ENCODE results near the gene ZNF662.

The ZNF662 gene

DNA sequence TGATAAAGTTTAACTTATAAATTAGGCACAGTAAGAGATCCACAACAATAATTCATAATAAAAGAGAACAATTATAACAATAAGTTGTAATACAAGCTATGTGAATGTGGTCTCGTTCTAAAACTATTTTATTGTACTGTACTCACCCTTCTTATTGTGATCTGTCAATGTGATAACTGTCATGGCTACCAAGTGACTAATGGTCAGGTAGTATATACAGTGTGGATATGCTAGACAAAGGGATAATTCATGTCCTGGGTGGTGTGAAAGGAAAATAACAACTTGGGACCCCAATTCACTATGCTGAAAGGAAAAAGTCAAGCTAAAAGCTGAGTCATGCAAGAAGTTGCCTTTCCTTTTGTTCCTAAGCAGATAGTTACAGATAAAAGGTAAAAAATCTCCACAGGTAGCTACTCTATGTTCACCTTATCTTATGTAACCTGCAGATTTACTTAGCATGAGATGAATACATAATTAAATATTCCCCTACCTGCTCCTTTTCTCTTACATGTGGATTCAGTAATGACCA lies 19.6 kb upstream of the ZNF662 start:
- TF ChIP-seq, protein P1, sequence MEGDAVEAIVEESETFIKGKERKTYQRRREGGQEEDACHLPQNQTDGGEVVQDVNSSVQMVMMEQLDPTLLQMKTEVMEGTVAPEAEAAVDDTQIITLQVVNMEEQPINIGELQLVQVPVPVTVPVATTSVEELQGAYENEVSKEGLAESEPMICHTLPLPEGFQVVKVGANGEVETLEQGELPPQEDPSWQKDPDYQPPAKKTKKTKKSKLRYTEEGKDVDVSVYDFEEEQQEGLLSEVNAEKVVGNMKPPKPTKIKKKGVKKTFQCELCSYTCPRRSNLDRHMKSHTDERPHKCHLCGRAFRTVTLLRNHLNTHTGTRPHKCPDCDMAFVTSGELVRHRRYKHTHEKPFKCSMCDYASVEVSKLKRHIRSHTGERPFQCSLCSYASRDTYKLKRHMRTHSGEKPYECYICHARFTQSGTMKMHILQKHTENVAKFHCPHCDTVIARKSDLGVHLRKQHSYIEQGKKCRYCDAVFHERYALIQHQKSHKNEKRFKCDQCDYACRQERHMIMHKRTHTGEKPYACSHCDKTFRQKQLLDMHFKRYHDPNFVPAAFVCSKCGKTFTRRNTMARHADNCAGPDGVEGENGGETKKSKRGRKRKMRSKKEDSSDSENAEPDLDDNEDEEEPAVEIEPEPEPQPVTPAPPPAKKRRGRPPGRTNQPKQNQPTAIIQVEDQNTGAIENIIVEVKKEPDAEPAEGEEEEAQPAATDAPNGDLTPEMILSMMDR (IDR thresholded peaks at IDR 0.05; ENCODE audit: extremely low read depth, insufficient read depth, missing control alignments) = no peak
- in situ Hi-C loops (cut with MboI; ENCODE audit: low pct_unique_long_range_greater_than_20kb, low sequenced_read_pairs, unreplicated experiment) = no loop called here
- no peak for DNase-seq (ENCODE audit: low spot score)

DNA sequence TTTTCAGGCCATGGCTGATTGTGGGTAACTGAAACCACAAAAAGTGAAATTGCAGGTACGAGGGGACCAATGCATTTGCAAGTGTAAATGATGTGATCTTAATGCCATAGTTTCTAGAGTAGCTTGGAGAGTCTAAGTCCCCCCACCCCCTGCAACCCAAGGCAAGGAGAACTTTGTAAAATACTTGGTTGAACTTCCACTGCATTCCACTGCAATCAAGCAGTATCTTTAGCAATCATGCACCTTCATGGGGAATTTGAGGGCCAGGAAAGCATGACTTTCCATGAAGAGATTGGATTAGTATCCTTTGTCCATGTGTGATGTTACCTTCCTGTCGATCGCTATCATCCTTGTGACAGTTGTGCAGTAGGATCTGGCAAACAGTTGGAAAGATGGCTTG lies 18.9 kb upstream of the ZNF662 start:
- in situ Hi-C loops (cut with MboI; ENCODE audit: low pct_unique_long_range_greater_than_20kb, low sequenced_read_pairs, unreplicated experiment) = no loop called here
- TF ChIP-seq, protein P1 (IDR thresholded peaks at IDR 0.05; ENCODE audit: extremely low read depth, insufficient read depth, missing control alignments) = no peak
- DNase-seq (ENCODE audit: low spot score) = no peak

DNA sequence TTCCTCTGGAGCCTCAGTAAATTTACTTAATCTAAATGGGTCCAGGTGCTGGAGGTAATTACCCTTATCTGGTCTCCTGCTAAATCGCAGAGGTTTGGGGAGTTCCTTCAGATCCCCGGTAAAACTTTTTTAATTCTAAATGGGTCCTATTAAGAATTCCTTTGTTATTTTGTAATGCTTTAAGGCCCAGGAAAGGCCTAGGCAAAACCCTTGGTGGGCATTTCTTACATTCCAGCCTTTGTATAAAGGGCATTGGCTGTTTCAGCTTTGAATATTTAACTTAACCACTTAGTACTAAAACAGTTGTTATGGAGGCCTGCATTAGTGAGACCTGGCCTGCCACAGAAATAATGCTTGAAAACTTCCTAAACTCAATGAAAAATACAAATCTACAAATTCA lies 14.9 kb upstream of the ZNF662 start:
- DNase-seq (ENCODE audit: low spot score) = no peak
- in situ Hi-C loops (cut with MboI; ENCODE audit: low pct_unique_long_range_greater_than_20kb, low sequenced_read_pairs, unreplicated experiment) = no loop called here
- TF ChIP-seq, protein P1 (IDR thresholded peaks at IDR 0.05; ENCODE audit: extremely low read depth, insufficient read depth, missing control alignments) = no peak

DNA sequence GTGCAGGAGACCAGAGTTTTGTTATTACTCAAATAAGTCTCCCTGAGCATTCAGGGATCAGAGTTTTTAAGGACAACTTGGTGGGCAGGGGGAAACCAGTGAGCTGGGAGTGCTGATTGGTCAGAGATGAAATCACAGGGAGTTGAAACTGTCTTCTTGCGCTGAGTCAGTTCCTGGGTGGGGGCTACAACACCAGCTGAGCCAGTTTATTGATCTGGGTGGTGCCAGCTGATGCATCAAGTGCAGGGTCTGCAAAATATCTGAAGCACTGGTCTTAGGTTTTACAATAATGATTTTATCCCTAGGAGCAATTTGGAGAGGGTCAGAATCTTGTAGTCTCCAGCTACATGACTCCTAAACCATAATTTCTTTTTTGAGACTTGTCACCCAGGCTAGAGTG lies 13.8 kb upstream of the ZNF662 start:
- TF ChIP-seq, protein P1 (IDR thresholded peaks at IDR 0.05; ENCODE audit: extremely low read depth, insufficient read depth, missing control alignments) = no peak
- in situ Hi-C loops (cut with MboI; ENCODE audit: low pct_unique_long_range_greater_than_20kb, low sequenced_read_pairs, unreplicated experiment) = no loop called here
- DNase-seq (ENCODE audit: low spot score) = no peak

GRCh38 chr3:42892807-42893206 lies 13.1 kb upstream of the ZNF662 start:
- DNase-seq (ENCODE audit: low spot score) = no peak
- in situ Hi-C loops (cut with MboI; ENCODE audit: low pct_unique_long_range_greater_than_20kb, low sequenced_read_pairs, unreplicated experiment) = no loop called here
- TF ChIP-seq, protein P1 (IDR thresholded peaks at IDR 0.05; ENCODE audit: extremely low read depth, insufficient read depth, missing control alignments) = no peak

DNA sequence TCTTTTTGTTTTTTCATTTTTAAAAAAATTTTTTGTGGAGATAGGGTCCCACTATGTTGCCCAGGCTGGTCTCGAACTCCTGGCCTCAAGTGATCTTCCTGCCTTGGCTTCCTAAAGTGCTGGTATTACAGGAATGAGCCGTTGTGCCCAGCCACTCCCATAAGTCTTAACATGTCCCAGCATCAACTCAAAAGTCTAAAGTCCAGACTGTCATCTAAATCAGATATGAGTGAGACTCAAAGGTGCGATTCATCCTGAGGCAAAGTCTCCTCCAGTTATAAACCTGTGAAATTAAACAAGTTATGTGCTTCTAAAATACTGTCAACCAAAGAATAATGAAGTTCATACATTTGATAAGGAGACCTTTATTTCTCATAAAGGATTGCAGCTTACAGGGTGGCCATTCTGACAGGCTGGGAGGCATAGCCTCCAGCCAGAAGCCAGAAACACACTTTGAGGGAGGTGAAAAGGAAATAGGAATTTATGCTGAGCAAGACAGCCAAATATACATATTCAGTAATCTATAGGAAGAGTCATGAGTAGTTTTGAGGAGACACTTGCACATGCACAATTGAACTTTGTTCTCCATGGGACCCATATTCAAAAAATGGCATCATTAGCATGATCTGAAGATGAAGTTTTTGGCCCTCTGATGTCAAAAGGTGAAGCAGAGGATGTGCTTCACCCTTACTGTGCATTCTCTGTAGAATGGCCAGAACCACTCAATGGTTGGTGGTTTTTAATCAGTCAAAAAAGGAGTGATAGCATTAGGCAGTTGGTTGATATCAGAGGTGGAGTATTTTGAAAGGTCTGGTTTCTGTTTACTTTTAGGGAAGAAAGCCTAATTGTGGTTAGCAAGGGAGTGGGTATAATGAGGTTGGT lies 11.0 kb upstream of the ZNF662 start:
- TF ChIP-seq, protein P1 (IDR thresholded peaks at IDR 0.05; ENCODE audit: extremely low read depth, insufficient read depth, missing control alignments) = no peak
- DNase-seq (ENCODE audit: low spot score) = no peak
- in situ Hi-C loops (cut with MboI; ENCODE audit: low pct_unique_long_range_greater_than_20kb, low sequenced_read_pairs, unreplicated experiment) = no loop called here
